Measurements from ENCODE around the gene BTNL8.

DNA sequence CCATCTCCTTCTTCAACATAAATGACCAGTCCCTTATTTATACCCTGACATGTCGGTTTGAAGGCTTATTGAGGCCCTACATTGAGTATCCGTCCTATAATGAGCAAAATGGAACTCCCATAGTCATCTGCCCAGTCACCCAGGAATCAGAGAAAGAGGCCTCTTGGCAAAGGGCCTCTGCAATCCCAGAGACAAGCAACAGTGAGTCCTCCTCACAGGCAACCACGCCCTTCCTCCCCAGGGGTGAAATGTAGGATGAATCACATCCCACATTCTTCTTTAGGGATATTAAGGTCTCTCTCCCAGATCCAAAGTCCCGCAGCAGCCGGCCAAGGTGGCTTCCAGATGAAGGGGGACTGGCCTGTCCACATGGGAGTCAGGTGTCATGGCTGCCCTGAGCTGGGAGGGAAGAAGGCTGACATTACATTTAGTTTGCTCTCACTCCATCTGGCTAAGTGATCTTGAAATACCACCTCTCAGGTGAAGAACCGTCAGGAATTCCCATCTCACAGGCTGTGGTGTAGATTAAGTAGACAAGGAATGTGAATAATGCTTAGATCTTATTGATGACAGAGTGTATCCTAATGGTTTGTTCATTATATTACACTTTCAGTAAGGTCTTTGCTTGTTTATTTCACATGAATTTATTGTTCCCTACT is 51.5 kb downstream of the BTNL8 start:
- TF ChIP-seq EZH2phosphoT487 (IDR thresholded peaks at IDR 0.05; ENCODE audit: insufficient read depth, low read depth) (no peak), EZH2 (IDR thresholded peaks at IDR 0.05; ENCODE audit: insufficient read depth, poor library complexity, severe bottlenecking) (no peak)
